Lower leg skin (tissue), 4 donors: ENCODE data around the gene DNAI1. TPM values are rescaled to one million over a fixed set of nuclear protein-coding genes. Genes with fewer than 3 reads are reported as not detected.
A peak's percentile ranks its signal among the peaks of the same experiment; 100 is the strongest.

Experiments
- DNase-seq, 2 donors: peaks; one replicate each; pipeline ENCODE4 v3.0.0-alpha.2; 2019; ENCODE audit warnings: low spot score in 2 of 2
- H3K4me3 ChIP-seq: fragments of 200-600 bp; sonication (generic); 2 replicates; pipeline ENCODE4 v1.5.1; 2017; ENCODE audit warnings: mild to moderate bottlenecking, low read depth; ENCODE audit not compliant: poor library complexity, severe bottlenecking
- POLR2A ChIP-seq, 2 donors: fragments of 450-650 bp; IDR thresholded peaks; one replicate each; pipeline ENCODE4 v1.6.1; 2016 to 2017; ENCODE audit warnings: antibody characterized with exemption in 2 of 2, mild to moderate bottlenecking in 1 of 2, moderate library complexity in 1 of 2
- WGBS, 2 donors: methylation state at CpG; one replicate each; pipeline ENCODE4 v1.1.5; 2018; 5-methylcytosine and 5-hydroxymethylcytosine counted together
- intact Hi-C: fragments of 100-400 bp; cut with DNase I; formaldehyde crosslinking; loops from one replicate; pipeline ENCODE4 v1.15.0; 2023; ENCODE audit warnings: low total_unique reads
- total RNA-seq, 4 donors: library from RNA; depleted of rRNA; stranded (reverse); fragments of >200 nt; gene quantifications; one replicate each; pipeline ENCODE4 v1.1.0, GENCODE V29; 2016
- TF ChIP-seq, protein P1 (sequence below), 3 donors: fragments of 450-650 bp; IDR thresholded peaks; one replicate each; pipeline ENCODE4 v1.5.1; 2016; ENCODE audit warnings: antibody characterized with exemption in 3 of 3, mild to moderate bottlenecking in 3 of 3, moderate library complexity in 2 of 3

Gene DNAI1
- total RNA-seq, 4 donors from 2014 or later = not detected

DNA sequence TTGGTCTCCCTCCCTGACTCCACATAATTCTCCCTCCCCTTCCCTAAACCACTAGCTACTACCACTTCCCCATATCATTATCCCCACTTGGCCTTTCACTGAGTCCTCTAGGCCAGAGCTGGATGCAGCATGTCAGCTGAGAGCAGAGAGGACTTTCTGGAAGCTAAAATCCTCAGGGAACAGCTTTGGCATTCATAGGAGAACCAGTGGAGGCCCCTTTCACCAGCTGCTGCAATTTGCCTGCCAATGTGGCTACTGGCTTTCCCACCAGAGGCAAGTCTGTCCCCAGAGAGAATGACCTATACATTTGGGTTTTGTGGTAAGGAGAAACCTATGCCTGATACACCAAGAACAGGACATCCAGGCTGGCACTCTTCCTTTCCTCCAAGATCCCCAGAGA lies 14.6 kb upstream of the DNAI1 start:
- TF ChIP-seq, protein P1, sequence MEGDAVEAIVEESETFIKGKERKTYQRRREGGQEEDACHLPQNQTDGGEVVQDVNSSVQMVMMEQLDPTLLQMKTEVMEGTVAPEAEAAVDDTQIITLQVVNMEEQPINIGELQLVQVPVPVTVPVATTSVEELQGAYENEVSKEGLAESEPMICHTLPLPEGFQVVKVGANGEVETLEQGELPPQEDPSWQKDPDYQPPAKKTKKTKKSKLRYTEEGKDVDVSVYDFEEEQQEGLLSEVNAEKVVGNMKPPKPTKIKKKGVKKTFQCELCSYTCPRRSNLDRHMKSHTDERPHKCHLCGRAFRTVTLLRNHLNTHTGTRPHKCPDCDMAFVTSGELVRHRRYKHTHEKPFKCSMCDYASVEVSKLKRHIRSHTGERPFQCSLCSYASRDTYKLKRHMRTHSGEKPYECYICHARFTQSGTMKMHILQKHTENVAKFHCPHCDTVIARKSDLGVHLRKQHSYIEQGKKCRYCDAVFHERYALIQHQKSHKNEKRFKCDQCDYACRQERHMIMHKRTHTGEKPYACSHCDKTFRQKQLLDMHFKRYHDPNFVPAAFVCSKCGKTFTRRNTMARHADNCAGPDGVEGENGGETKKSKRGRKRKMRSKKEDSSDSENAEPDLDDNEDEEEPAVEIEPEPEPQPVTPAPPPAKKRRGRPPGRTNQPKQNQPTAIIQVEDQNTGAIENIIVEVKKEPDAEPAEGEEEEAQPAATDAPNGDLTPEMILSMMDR (IDR thresholded peaks at IDR 0.05) = no peak
- TF ChIP-seq POLR2A (IDR thresholded peaks at IDR 0.05) = no peak
- intact Hi-C loops = no loop called here
- no peak for DNase-seq
- H3K4me3 ChIP-seq = no peak overlapping the region

DNA sequence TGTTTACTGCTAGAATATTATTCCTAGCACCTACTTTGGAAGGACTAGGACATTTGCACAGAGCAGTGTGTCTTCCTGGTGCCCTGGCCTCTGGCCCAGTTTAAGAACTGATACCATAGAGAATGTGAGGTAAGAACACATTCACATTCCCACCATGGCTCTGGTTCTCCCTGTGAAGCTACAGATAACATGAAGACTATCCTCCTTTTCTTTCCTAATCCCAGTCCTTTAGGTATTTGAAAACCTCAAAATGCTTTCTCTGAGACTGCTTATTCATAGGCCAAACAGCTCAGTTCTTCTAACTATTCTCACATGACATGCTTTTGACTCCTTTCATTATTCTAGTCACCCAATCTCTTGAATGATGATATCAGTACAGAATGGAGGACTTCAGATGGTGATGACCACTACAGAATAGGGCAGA lies 12.1 kb upstream of the DNAI1 start:
- TF ChIP-seq, protein P1 (IDR thresholded peaks at IDR 0.05) = no peak
- no peak for TF ChIP-seq POLR2A (IDR thresholded peaks at IDR 0.05)
- intact Hi-C loops = no loop called here
- no peak overlapping the region for H3K4me3 ChIP-seq
- no peak for DNase-seq

DNA sequence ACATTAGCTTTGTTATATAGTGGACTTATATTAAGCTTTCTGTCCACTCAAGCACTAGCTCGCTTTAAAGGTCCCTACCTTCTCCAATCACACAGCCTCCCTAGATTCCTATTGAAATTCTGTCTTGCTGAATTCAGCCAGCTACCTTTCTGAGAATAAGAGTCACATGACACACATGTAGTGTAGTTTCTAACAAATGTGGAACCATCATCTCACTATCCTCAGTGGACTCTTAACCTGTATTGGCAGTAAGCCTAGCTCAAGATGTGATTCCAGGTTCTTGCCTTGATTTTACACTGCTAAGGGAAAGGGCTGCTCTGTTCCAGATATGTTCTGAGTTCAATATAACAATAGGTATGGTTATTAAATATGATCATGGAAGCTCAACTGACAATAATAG lies 11.7 kb upstream of the DNAI1 start:
- WGBS, 2 donors = 96 to 100% methylated on average over 1 of the region's 1 CpG
- no peak overlapping the region for H3K4me3 ChIP-seq
- intact Hi-C loops = no loop called here
- TF ChIP-seq POLR2A (IDR thresholded peaks at IDR 0.05) = no peak
- TF ChIP-seq, protein P1 (IDR thresholded peaks at IDR 0.05) = no peak
- DNase-seq = no peak

DNA sequence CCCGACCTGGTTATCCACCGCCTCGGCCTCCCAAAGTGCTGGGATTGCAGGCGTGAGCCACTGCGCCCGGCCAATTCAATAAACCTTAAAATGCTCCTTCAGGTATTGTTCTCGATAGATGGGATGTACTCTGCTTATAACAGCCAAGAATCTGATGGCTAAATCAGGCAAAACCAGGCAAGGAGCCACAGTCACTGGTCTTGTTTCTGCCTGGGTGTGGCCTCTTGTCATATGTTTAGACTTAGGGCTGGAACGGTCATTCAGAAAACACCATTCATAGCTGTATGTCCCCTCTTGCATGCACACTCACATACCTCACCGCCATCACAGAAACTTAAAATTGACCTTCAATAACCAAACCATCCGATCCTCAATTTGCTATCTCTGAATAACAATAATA lies 8.0 kb upstream of the DNAI1 start:
- no peak for TF ChIP-seq POLR2A (IDR thresholded peaks at IDR 0.05)
- TF ChIP-seq, protein P1 (IDR thresholded peaks at IDR 0.05) = no peak
- intact Hi-C loops = no loop called here

DNA sequence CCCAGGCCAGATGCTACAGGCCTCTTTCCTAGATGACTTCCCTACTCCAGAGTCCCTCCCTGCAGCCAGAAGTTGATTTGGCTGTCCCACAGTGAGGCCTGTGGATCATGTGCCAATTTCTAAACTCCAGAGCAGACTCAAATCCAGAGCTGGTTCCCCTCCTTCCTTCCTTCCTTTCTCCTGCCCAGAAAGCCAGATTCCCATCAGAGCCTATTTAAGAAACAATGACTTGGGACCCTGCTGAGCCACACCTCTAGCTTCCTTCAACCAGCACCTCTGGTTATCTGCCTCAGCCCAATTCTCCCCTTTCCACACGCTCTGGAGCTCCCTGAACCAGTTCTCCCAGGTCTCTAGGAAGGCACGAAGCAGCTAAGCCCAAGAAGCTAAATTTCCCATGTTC lies 7.5 kb upstream of the DNAI1 start:
- intact Hi-C loops = no loop called here
- 43 to 58% methylated on average over 2 of the region's 2 CpGs for WGBS, 2 donors
- no peak overlapping the region for H3K4me3 ChIP-seq
- TF ChIP-seq, protein P1 (IDR thresholded peaks at IDR 0.05) = no peak
- TF ChIP-seq POLR2A (IDR thresholded peaks at IDR 0.05) = no peak
- peak in 1 of 2 donors; percentile 69 for DNase-seq

More for the DNA sequence above, 8.0 kb upstream of the DNAI1 start:
- WGBS, 2 donors = 82% methylated on average over 10 of the region's 10 CpGs
- no peak overlapping the region for H3K4me3 ChIP-seq
- DNase-seq = peak in 1 of 2 donors; percentile 57

DNA sequence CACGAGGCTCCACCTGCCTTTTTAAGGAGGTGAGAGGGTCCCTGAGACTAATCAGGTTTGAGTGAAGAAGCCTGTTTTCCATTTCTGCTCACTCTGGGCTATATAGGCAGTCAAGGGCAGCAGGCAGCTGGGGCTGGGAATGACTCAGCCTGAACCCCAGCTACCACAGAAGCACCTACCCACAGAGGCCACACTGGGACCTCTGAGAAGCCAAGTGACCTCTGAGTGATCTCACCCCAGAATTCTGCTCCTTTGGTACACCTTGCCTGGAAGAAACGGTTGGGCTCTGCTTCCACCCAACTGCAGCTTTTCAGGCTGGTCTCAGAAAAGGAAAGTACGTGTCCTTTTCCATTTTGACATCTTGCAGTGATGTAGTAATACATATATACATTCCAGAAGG lies 7.1 kb upstream of the DNAI1 start:
- WGBS, 2 donors = 50 to 65% methylated on average over 3 of the region's 3 CpGs
- no peak for DNase-seq
- TF ChIP-seq, protein P1 (IDR thresholded peaks at IDR 0.05) = no peak
- no peak for TF ChIP-seq POLR2A (IDR thresholded peaks at IDR 0.05)
- intact Hi-C loops = no loop called here
- H3K4me3 ChIP-seq = no peak overlapping the region
